H1 (cell line): ENCODE measurements around the gene KCP. TPM values are rescaled to one million over a fixed set of nuclear protein-coding genes. Genes with fewer than 3 reads are reported as not detected.

Experiments
- ATF2 ChIP-seq: IDR thresholded peaks from 2 replicates; pipeline ENCODE4 v1.6.1; 2012; ENCODE audit warnings: low read length, inconsistent platforms
- CEBPB ChIP-seq: IDR thresholded peaks from 2 replicates; pipeline ENCODE4 v1.6.1; 2012; ENCODE audit warnings: low read depth, low read length
- CHD1 ChIP-seq: IDR thresholded peaks from 2 replicates; pipeline ENCODE4 v1.6.1; 2012; ENCODE audit warnings: low read depth, low read length, improper control_type of control experiment
- HDAC2 ChIP-seq, 2 experiments: fragments of 300-600 bp in 1 of 2; sonication (generic) in 1 of 2; IDR thresholded peaks; 2 replicates each; pipeline ENCODE4 v1.6.1; 2011 to 2012; ENCODE audit warnings: low read depth in 2 of 2, low read length in 2 of 2, mild to moderate bottlenecking in 2 of 2, moderate library complexity in 2 of 2, borderline replicate concordance in 1 of 2, inconsistent platforms in 1 of 2
- HDAC6 ChIP-seq: IDR thresholded peaks from one replicate; pipeline ENCODE4 v1.7.1; 2012; ENCODE audit warnings: low read depth, mild to moderate bottlenecking, inconsistent platforms, low read length, moderate library complexity
- PHF8 ChIP-seq: fragments of 200-600 bp; sonication (generic); conservative IDR thresholded peaks from 2 replicates; pipeline ENCODE4 v1.7.1; 2012; ENCODE audit warnings: low read depth, mild to moderate bottlenecking, inconsistent platforms, low read length, moderate library complexity
- SUZ12 ChIP-seq: fragments of 200-600 bp; sonication (generic); IDR thresholded peaks from 2 replicates; pipeline ENCODE4 v1.6.1; 2012; ENCODE audit warnings: mild to moderate bottlenecking, inconsistent platforms, low read length, moderate library complexity, mixed read lengths
- polyA plus RNA-seq, 7 experiments: library from polyadenylated mRNA; depleted of rRNA in 3 of 7; stranded (reverse) in 5 of 7; unstranded in 2 of 7; fragments of >200 nt in 5 of 7; fragments of 200-250 nt in 2 of 7; gene quantifications; 1 replicate in 5 of 7; 2 replicates in 1 of 7; 4 replicates in 1 of 7; pipeline versions ENCODE4 v1.2.1 to v1.2.3, GENCODE V29; 2011 to 2013; ENCODE audit warnings: missing spikeins in 2 of 7, mixed read lengths in 2 of 7
- total RNA-seq: library from RNA; stranded (reverse); fragmentation: NEBNext Ultra II Directional; extraction: Animal tissue kit (Norgen Biotek cat#: 25700); gene quantifications from 2 replicates; pipeline ENCODE4 v1.2.1, GENCODE V29; 2021
- TF ChIP-seq, protein P1 (sequence below): fragments of 300-600 bp; sonication (generic); IDR thresholded peaks from 2 replicates; pipeline ENCODE4 v1.7.1; 2012; ENCODE audit warnings: low read length, moderate library complexity, mild to moderate bottlenecking, inconsistent platforms; ENCODE audit not compliant: insufficient replicate concordance

Gene KCP
- total and polyA plus RNA-seq, 2 of the 8 experiments (the other 6 are each of a cell fraction or from before 2014, with no cell fraction given), result 1.3 to 2.0 TPM

DNA sequence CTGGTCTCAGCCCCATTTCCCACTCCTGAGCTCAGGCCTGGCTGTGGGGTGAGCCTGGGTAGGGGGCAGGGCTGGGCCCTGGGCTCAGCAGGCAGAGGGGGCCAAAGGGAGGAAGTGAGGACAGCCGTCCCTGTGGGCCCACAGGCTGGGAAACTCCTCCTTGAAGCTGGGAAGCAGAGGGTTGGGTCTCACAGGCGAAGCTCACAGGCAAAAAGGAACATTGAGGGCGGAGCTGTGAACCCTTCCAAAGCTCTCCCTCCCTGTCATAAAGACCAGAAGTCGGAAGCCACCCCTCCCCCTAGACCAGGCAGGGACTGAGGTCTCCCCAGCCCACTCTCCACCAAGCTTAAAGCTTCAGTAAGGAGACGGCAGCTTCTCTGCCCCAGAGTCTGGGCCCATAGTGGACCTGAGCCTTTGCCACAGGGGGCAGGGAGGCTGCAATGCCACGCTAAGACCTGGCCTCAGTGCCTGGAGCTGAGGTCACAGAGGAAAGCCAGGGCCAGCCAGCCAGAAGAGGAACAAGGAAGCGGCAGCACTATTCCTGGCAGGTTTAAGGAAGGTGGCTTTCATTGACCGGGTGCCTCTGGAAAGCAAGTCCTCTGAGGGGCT is 1.0 kb upstream of the KCP start (continued):
- TF ChIP-seq, protein P1, sequence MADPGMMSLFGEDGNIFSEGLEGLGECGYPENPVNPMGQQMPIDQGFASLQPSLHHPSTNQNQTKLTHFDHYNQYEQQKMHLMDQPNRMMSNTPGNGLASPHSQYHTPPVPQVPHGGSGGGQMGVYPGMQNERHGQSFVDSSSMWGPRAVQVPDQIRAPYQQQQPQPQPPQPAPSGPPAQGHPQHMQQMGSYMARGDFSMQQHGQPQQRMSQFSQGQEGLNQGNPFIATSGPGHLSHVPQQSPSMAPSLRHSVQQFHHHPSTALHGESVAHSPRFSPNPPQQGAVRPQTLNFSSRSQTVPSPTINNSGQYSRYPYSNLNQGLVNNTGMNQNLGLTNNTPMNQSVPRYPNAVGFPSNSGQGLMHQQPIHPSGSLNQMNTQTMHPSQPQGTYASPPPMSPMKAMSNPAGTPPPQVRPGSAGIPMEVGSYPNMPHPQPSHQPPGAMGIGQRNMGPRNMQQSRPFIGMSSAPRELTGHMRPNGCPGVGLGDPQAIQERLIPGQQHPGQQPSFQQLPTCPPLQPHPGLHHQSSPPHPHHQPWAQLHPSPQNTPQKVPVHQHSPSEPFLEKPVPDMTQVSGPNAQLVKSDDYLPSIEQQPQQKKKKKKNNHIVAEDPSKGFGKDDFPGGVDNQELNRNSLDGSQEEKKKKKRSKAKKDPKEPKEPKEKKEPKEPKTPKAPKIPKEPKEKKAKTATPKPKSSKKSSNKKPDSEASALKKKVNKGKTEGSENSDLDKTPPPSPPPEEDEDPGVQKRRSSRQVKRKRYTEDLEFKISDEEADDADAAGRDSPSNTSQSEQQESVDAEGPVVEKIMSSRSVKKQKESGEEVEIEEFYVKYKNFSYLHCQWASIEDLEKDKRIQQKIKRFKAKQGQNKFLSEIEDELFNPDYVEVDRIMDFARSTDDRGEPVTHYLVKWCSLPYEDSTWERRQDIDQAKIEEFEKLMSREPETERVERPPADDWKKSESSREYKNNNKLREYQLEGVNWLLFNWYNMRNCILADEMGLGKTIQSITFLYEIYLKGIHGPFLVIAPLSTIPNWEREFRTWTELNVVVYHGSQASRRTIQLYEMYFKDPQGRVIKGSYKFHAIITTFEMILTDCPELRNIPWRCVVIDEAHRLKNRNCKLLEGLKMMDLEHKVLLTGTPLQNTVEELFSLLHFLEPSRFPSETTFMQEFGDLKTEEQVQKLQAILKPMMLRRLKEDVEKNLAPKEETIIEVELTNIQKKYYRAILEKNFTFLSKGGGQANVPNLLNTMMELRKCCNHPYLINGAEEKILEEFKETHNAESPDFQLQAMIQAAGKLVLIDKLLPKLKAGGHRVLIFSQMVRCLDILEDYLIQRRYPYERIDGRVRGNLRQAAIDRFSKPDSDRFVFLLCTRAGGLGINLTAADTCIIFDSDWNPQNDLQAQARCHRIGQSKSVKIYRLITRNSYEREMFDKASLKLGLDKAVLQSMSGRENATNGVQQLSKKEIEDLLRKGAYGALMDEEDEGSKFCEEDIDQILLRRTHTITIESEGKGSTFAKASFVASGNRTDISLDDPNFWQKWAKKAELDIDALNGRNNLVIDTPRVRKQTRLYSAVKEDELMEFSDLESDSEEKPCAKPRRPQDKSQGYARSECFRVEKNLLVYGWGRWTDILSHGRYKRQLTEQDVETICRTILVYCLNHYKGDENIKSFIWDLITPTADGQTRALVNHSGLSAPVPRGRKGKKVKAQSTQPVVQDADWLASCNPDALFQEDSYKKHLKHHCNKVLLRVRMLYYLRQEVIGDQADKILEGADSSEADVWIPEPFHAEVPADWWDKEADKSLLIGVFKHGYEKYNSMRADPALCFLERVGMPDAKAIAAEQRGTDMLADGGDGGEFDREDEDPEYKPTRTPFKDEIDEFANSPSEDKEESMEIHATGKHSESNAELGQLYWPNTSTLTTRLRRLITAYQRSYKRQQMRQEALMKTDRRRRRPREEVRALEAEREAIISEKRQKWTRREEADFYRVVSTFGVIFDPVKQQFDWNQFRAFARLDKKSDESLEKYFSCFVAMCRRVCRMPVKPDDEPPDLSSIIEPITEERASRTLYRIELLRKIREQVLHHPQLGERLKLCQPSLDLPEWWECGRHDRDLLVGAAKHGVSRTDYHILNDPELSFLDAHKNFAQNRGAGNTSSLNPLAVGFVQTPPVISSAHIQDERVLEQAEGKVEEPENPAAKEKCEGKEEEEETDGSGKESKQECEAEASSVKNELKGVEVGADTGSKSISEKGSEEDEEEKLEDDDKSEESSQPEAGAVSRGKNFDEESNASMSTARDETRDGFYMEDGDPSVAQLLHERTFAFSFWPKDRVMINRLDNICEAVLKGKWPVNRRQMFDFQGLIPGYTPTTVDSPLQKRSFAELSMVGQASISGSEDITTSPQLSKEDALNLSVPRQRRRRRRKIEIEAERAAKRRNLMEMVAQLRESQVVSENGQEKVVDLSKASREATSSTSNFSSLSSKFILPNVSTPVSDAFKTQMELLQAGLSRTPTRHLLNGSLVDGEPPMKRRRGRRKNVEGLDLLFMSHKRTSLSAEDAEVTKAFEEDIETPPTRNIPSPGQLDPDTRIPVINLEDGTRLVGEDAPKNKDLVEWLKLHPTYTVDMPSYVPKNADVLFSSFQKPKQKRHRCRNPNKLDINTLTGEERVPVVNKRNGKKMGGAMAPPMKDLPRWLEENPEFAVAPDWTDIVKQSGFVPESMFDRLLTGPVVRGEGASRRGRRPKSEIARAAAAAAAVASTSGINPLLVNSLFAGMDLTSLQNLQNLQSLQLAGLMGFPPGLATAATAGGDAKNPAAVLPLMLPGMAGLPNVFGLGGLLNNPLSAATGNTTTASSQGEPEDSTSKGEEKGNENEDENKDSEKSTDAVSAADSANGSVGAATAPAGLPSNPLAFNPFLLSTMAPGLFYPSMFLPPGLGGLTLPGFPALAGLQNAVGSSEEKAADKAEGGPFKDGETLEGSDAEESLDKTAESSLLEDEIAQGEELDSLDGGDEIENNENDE, result no peak
- TF ChIP-seq HDAC6 (no peak), SUZ12 (no peak), CEBPB (no peak), PHF8 (no peak), ATF2 (no peak), HDAC2 (IDR thresholded peaks at IDR 0.05; ENCODE audit: borderline replicate concordance in 1 of 2, low read depth in 2 of 2, low read length in 2 of 2) (no peak), CHD1 (no peak)
